Measurements from ENCODE around the gene PHACTR3. TPM values are rescaled to one million over a fixed set of nuclear protein-coding genes. Genes with fewer than 3 reads are reported as not detected.

PHACTR3 gene
- total RNA-seq, 8 experiments from 2014 or later = 0.18 to 44.8 (median 26.7) TPM

DNA sequence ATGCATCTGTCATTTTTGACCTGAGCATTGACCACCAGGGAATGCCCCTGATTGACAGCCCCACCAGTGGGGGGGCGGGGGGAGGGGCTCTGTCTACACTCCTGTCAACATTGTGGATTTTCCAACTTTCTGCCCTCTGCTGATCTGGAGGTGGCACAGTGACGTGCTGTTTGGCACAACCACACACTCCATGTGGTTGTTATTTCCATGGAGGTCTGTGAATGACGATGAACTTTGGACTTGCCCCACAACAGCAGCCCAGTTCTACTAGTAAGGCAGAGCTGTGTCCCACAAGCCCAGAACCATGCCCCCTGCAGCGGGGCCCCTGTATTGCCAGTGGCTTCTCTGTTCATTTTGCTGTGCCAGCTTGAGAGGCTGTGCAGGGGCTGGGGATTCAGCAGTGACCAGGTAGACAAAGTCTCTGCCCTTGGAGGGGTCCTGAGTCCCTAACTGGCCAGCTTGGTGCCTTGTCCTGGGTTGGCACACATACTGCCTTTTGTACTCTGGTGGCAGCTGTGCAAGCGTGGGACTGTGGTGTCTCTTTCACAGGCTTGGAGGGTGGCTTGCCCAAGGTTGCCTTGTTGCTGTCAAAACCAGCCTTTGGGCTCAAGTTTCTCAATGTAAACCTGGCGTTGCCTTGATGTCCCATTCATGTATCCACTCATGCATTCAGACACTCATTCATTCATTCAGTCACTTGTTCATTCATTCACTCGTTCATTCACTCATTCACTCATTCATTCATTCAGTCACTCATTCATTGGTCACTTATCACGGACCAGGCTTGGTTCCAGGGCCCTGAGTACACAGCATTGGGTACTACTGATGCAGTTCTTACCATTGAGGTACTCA lies 220.6 kb downstream of the PHACTR3 start:
- no peak for ATAC-seq (replicated peaks in 6 of 8)
- Histone ChIP-seq H3K27ac (no peak overlapping the region), H3K4me1 (replicated peaks in 1 of 2) (peaks cover 6 to 10% of the 10 kb centered on the region in 2 donors), H3K4me3 (no peak overlapping the region)
- 0 to 86% (median 54%) methylated on average over 1 to 4 of the region's 8 CpGs for WGBS, 10 experiments
- in situ Hi-C loops (cut with MboI; ENCODE audit: low pct_unique_long_range_greater_than_20kb in 2 of 9, low sequenced_read_pairs in 9 of 9, unreplicated experiment in 9 of 9) = no loop called here

DNA sequence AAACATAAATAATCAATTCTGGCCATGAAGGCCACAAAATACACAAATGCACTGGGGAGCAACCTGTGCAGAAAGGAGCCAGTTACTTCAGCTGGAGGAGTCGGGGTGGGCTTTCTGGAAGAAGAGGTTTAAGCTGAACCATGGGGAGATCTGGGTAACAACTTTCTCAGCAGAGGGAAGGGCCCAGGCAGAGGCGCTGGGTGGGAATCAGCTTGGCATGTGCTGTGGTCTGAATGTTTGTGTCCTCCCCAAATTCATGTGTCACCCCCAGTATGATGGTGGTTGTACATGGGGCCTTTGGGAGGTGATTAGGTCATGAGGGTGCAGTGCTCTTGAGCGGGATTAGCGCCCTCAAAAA lies 221.2 kb downstream of the PHACTR3 start:
- Histone ChIP-seq H3K4me3 (no peak overlapping the region), H3K4me1 (replicated peaks in 1 of 2) (peaks cover under 1 to 4% of the 10 kb centered on the region in 2 donors), H3K27ac (no peak overlapping the region)
- in situ Hi-C loops (cut with MboI; ENCODE audit: low pct_unique_long_range_greater_than_20kb in 2 of 9, low sequenced_read_pairs in 9 of 9, unreplicated experiment in 9 of 9) = no loop called here
- WGBS, 10 experiments = 0 to 100% (median 85%) methylated on average over 1 to 3 of the region's 4 CpGs; no CpG with 5 or more reads in 5 of the 10 experiments
- no peak for ATAC-seq (replicated peaks in 6 of 8)

DNA sequence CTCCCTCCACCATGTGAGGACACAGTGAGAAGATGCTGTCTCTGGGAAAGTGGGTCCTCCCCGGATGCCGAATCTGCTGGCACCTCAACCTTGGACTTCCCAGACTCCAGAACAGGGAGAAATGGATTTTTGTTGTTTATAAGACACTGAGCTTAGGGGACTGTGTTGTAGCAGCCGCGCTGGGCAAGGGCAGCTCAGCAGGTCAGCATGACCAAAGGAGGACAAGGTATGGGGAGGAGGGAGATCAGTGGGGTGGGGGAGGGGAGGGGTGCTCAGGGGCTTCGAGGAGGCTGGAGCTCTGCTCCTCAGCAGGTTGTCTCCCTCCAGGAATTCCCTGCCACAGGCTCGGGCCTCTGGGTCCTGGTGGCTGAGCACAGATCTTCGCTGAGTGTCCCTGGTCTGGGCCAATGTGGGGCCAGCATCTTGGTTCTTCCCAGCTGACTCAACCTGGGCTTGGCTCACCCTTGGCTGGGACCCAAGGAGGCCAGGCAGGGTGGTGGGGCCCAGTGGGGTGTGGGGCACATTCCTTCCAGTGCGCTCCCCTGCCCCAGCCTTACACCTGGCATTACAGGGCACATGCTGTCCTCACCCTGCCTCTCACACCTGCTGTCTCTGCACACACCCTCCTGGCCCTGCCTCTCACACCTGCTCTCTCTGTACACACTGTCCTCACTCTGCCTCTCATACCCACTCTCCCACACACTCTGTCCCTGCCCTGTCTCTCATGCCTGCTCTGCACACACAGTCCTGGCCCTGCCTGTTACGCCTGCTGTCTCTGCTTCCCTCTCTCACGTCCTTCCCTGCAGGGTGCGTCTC lies 221.8 kb downstream of the PHACTR3 start:
- ATAC-seq (replicated peaks in 6 of 8) = peak in 4 of 8 experiments; percentile 16 to 63 (median 44)
- H3K4me1 ChIP-seq (replicated peaks in 1 of 2) = no peaks in the 10 kb centered on the region
- WGBS, 10 experiments = 59 to 80% (median 67%) methylated on average over 1 to 4 of the region's 11 CpGs; no CpG with 5 or more reads in 5 of the 10 experiments
- no peak overlapping the region for H3K4me3 ChIP-seq
- H3K27ac ChIP-seq = no peak overlapping the region
- in situ Hi-C loops (cut with MboI; ENCODE audit: low pct_unique_long_range_greater_than_20kb in 2 of 9, low sequenced_read_pairs in 9 of 9, unreplicated experiment in 9 of 9) = no loop called here

DNA sequence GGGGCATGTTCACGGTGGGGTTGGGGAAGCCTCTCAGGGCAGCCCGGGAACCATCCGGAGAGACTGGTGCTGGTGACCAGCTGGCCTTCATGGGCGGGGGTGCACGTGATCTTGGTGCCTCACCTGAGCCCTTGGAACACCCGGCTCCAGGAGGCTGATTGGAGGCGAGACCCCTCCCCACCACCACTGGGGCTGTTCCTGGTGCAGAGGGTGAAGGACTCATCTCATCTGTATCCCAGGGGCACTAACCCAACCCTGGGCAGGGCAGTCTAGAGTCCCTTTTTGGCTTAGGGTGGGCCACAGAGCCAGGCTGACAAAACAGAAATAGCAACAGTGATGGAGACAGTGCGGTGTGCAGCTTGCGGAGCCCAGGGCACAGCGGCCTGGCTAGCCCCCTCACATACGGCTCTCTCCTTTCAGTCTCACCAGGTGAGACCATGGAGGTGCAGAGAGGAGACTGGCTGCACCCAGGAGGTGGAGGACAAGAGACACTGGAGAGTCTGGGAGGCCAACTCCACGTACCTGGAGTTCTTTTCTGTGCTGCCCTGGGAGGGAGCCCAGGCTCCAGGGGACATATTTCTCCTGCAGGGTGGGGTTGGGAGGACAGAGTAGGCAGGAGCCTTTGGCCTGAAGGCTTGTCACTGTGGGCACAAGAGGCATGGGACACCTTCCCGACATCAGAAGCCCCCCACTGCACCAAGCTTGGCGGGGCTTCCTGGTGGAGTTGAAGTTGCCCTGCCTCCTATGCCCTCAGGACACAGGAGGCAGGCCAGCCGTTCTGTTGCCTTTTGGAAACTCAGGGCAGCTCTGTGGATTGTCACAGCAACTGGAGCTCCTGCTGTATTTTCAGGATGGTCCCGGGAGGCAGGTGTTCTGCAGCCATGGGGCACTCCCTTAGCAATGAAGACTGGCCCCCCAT lies 223.1 kb downstream of the PHACTR3 start:
- no peak overlapping the region for H3K27ac ChIP-seq
- H3K4me3 ChIP-seq = no peak overlapping the region
- in situ Hi-C loops (cut with MboI; ENCODE audit: low pct_unique_long_range_greater_than_20kb in 2 of 9, low sequenced_read_pairs in 9 of 9, unreplicated experiment in 9 of 9) = no loop called here
- peaks cover 0 to 8% of the 10 kb centered on the region in 2 donors for H3K4me1 ChIP-seq (replicated peaks in 1 of 2)
- 0 to 80% (median 68%) methylated on average over 1 to 5 of the region's 16 CpGs; no CpG with 5 or more reads in 5 of the 10 experiments for WGBS, 10 experiments
- ATAC-seq (replicated peaks in 6 of 8) = no peak

DNA sequence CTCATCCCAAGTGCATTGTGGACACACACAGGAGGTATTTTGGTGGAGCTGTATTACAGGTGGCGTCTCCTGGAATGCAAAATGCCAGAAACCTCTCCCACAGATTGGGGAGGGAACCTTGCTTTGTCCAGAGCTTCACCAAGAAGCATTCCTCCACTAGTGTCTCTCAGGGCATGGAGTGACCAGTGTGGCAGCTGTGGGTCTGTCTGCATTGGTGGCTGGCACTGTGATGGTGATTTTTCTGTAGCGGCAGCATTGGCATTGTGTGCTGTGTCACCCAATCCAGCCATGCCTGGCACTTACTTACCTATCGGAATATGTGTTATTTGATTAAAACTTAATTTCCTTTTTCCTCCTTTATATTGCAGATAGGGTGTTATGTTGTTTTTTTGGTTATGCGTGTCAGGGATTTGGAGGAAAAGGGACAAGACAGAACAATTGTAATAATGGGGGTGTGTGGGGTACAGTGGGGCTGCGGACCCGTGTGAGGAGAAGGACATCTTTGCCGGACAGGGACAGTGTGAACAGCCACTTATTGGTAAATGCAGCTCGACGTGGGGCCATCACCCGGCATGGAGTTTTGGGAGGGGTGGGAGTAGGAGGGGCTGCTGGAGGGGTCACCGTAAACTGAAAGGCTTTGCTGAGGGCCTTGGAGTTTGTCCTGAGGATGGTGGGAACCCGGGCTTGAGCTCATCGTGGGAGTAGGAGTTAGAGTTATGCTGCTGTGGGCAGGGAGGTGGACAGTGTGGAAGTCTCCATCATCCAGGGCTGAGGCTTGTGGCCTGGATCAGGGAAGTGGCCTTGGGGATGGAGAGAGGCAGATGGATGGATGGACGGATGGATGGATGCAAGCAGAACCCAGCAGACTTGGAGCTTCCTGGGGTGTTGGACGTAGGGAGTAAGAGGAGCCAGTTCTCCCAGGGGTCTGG lies 224.0 kb downstream of the PHACTR3 start:
- in situ Hi-C loops (cut with MboI; ENCODE audit: low pct_unique_long_range_greater_than_20kb in 2 of 9, low sequenced_read_pairs in 9 of 9, unreplicated experiment in 9 of 9) = no loop called here
- WGBS, 10 experiments = 0 to 100% (median 73%) methylated on average over 1 to 6 of the region's 15 CpGs; no CpG with 5 or more reads in 3 of the 10 experiments
- ATAC-seq (replicated peaks in 6 of 8) = no peak
- no peak overlapping the region for H3K4me3 ChIP-seq
- H3K27ac ChIP-seq = no peak overlapping the region
- peaks cover 0 to 8% of the 10 kb centered on the region in 2 donors for H3K4me1 ChIP-seq (replicated peaks in 1 of 2)

DNA sequence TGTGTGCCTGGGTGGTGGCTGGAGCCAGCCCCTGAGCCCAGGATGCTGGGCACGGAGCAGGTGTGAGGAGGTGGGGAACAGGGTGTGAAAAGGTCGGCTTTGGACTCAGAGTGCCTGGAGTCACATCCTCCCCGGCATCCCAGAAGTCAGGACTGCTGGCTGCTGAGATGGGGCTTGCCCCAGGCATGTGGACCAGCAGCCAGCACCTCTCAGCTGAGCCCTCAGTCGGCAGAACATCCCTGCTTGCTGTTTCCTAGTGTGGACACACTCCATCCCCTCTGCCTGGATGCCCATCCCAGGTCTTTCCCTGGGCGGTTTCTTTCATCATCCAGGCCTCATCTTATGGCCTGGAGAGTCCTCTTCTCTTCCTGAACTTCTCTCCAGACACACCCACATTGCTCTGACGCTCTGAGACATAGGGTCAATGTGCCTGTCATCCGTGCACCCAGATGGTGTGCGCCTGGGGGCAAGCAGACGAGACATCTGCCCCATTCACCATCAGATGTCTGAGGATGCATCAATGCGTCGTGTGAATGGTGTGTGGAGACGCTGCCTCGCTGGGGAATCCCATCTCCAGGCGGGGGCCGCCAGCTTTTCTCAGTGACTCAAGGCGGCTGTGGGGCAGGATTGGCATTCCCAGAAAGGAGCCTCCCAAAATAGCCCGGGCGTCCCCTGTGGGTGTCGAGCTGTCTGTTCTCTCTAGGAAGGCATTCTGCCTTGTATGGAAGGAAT lies 224.9 kb downstream of the PHACTR3 start:
- WGBS, 10 experiments = 7 to 100% (median 77%) methylated on average over 1 to 6 of the region's 19 CpGs; no CpG with 5 or more reads in 3 of the 10 experiments
- in situ Hi-C loops (cut with MboI; ENCODE audit: low pct_unique_long_range_greater_than_20kb in 2 of 9, low sequenced_read_pairs in 9 of 9, unreplicated experiment in 9 of 9) = no loop called here

GRCh38 chr20:59829786-59830664 lies 225.7 kb downstream of the PHACTR3 start:
- in situ Hi-C loops (cut with MboI; ENCODE audit: low pct_unique_long_range_greater_than_20kb in 2 of 9, low sequenced_read_pairs in 9 of 9, unreplicated experiment in 9 of 9) = no loop called here
- no peak for ATAC-seq (replicated peaks in 6 of 8)
- H3K4me1 ChIP-seq (replicated peaks in 1 of 2) = peaks cover 0 to 8% of the 10 kb centered on the region in 2 donors
- H3K4me3 ChIP-seq = no peak overlapping the region
- 40 to 100% (median 83%) methylated on average over 1 to 10 of the region's 12 CpGs; no CpG with 5 or more reads in 2 of the 10 experiments for WGBS, 10 experiments
- no peak overlapping the region for H3K27ac ChIP-seq

More for the DNA sequence above, 224.9 kb downstream of the PHACTR3 start:
- Histone ChIP-seq H3K4me1 (replicated peaks in 1 of 2) (peaks cover 0 to 8% of the 10 kb centered on the region in 2 donors), H3K4me3 (no peak overlapping the region), H3K27ac (no peak overlapping the region)
- ATAC-seq (replicated peaks in 6 of 8) = peak in 2 of 8 experiments; percentile 25 to 49

GRCh38 chr20:59830665-59831023 lies 226.3 kb downstream of the PHACTR3 start:
- Histone ChIP-seq H3K4me1 (replicated peaks in 1 of 2) (peaks cover 6 to 8% of the 10 kb centered on the region in 2 donors), H3K27ac (no peak overlapping the region), H3K4me3 (no peak overlapping the region)
- in situ Hi-C loops (cut with MboI; ENCODE audit: low pct_unique_long_range_greater_than_20kb in 2 of 9, low sequenced_read_pairs in 9 of 9, unreplicated experiment in 9 of 9) = no loop called here
- ATAC-seq (replicated peaks in 6 of 8) = no peak
- WGBS, 10 experiments = 20 to 100% (median 78%) methylated on average over 1 of the region's 6 CpGs; no CpG with 5 or more reads in 7 of the 10 experiments

DNA sequence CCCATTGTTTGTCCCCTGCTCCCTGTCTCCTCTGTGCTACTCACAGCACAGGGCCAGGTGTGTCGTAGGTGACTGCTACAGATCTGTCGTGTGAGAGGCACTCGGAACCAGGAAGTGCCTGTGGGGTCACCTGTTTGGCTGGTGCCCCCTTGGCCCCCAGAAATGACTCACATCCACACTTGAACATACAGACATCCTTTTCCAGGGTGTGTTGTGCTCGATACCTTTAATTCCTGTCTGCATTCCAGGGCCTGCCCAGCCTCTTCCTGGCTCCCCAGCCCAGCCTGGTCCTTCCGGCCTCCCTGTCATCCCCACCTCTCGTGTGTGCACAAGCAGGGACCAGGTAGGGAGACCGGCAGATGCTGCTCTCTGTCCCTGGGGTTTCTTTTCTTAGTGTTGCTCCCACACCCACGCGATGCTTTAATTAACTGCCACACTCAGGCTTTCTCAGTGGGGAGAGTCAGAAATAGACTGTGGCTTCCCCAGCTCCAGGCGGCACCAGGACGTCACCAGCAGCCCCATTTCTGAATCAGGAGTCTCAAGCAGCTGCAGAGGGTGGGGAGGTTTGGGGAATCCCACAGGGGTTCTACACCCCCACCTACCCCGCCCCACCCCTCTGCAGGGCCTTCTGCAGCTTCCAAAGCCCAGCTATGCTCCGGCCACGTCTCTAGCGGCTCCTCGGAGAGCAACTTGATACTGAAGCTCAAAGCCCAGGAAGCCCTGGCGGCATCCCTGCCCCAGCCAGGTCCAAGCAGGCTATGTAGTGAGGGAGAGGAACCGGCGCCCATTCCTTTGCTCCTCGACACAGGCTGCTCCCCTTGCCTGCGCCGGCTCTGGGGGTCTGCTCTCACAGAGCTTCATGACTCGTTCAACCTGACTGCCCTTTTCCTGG lies 226.9 kb downstream of the PHACTR3 start:
- WGBS, 10 experiments = 50 to 87% (median 67%) methylated on average over 1 to 5 of the region's 23 CpGs; no CpG with 5 or more reads in 5 of the 10 experiments

DNA sequence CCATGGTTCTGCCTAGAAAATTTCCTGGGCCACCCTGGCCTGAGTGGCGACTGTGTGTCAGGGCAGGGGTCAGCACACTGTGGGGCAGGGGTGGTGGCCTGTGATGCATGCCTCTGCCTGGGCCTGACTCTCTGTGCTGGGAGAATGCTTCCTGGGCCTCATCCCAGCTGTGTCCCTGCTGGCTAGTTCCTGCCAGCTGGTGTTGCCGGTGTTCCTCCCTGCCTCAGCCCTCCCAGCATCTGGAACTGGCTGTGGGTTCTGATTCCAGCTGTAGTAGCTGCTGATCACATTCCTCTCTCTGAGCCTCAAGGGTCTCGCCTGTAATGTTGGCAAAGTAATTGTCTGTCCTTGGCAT lies 227.6 kb downstream of the PHACTR3 start:
- peak in 1 of 8 experiments; percentile 31 for ATAC-seq (replicated peaks in 6 of 8)
- WGBS, 10 experiments = 0 to 63% (median 23%) methylated on average over 1 to 2 of the region's 3 CpGs; no CpG with 5 or more reads in 6 of the 10 experiments
- Histone ChIP-seq H3K4me3 (no peak overlapping the region), H3K27ac (no peak overlapping the region), H3K4me1 (replicated peaks in 1 of 2) (peaks cover 14 to 19% of the 10 kb centered on the region in 2 donors)
- in situ Hi-C loops (cut with MboI; ENCODE audit: low pct_unique_long_range_greater_than_20kb in 2 of 9, low sequenced_read_pairs in 9 of 9, unreplicated experiment in 9 of 9) = no loop called here

More for the DNA sequence above, 226.9 kb downstream of the PHACTR3 start:
- no peak for ATAC-seq (replicated peaks in 6 of 8)
- Histone ChIP-seq H3K27ac (no peak overlapping the region), H3K4me1 (replicated peaks in 1 of 2) (peaks cover 10 to 13% of the 10 kb centered on the region in 2 donors), H3K4me3 (no peak overlapping the region)
- in situ Hi-C loops (cut with MboI; ENCODE audit: low pct_unique_long_range_greater_than_20kb in 2 of 9, low sequenced_read_pairs in 9 of 9, unreplicated experiment in 9 of 9) = no loop called here

All from motor neuron (in vitro differentiated cells).